Measurements from ENCODE around the gene IRGQ. TPM values are rescaled to one million over a fixed set of nuclear protein-coding genes. Genes with fewer than 3 reads are reported as not detected.
"Not testable (repeated sequence)": the region's sequence is repeated elsewhere in the genome, so short reads cannot be mapped to it uniquely, and the experiment has no call there.

The IRGQ gene
- total RNA-seq, 6 donors from 2014 or later, result 17.2 to 25.1 (median 23.2) TPM

DNA sequence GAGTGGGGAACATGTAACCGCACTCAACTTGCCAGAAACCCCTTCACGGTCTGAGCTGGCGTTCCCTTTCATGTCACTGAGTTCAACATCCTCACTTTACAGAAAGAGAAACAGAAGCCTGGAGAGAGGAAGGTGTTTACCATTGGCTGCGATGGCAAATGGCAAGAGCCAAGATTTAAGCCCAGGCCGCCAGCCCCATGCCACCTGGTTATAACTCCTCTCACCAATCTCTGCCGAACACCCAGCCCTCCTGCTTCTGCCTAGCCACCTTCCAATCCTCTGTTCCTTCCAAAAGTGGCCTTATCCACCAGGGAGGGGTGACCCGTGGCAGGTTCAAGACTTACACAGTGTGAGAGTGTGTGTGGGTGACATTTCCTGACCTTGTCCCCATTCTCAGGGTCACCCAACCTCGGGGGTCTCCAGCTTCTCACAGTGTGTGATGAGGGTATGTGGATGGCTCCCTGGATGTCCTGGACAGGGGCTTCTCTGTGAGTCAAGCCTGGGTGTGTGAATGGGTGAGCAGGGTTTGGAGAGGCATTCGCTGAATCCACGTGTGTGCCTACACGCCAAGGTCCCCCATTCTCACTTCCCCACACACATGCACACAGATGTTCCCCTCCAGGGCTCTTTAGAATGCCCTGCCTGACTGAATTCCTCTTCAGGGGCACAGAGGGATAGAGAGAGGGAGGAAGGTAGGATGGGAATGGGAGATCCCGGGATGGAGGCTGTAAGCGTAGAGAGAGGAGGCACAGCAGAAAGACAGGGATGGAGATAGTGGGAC lies 42.5 kb upstream of the IRGQ start:
- H3K9me3 ChIP-seq, result no peaks in the 10 kb centered on the region
- H3K36me3 ChIP-seq, result no peaks in the 10 kb centered on the region
- DNase-seq (no peak), ATAC-seq (ENCODE audit: low FRiP score in 2 of 2) (no peak)
- no peak overlapping the region for H3K27ac ChIP-seq
- H3K4me3 ChIP-seq, result no peak overlapping the region
- H3K4me1 ChIP-seq, result peaks cover 7 to 17% (median 9%) of the 10 kb centered on the region in 4 donors
- H3K27me3 ChIP-seq, result peaks cover 0 to 12% (median 5%) of the 10 kb centered on the region in 4 donors
- TF ChIP-seq POLR2A (IDR thresholded peaks at IDR 0.05) (no peak), POLR2AphosphoS5 (IDR thresholded peaks at IDR 0.05) (no peak), EP300 (IDR thresholded peaks at IDR 0.05) (no peak)
- TF ChIP-seq, protein P1, sequence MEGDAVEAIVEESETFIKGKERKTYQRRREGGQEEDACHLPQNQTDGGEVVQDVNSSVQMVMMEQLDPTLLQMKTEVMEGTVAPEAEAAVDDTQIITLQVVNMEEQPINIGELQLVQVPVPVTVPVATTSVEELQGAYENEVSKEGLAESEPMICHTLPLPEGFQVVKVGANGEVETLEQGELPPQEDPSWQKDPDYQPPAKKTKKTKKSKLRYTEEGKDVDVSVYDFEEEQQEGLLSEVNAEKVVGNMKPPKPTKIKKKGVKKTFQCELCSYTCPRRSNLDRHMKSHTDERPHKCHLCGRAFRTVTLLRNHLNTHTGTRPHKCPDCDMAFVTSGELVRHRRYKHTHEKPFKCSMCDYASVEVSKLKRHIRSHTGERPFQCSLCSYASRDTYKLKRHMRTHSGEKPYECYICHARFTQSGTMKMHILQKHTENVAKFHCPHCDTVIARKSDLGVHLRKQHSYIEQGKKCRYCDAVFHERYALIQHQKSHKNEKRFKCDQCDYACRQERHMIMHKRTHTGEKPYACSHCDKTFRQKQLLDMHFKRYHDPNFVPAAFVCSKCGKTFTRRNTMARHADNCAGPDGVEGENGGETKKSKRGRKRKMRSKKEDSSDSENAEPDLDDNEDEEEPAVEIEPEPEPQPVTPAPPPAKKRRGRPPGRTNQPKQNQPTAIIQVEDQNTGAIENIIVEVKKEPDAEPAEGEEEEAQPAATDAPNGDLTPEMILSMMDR (IDR thresholded peaks at IDR 0.05), result no peak
- 76 to 84% methylated on average over 13 of the region's 13 CpGs for WGBS, 2 donors

DNA sequence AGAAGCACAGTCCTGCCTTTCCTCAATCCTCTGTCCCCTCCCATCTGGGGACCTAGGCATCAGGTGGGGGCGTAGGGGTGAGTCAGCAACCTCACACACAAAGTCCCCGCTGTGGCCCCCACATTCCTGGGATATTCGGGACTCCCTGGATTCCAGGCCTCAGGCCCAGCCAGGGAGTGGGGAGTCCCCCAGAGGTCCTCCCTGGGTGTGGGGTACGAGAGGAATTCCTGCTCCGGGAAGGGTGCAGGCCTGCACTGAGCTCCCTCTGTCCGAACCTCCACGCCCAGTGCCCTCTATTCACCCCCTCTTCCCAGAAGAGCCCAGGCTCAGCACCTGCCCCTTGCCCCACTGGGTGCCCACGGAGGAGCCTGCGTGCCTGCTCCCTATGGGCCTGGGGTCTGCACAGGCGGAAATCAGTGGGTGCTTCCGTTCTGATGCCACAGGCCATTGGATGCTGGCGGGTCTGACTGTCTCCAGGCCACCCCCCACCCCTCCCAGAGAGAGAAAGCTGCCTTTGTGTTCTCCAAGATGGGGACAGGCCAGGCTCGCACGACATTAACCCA lies 40.3 kb upstream of the IRGQ start:
- peaks cover 0 to 12% (median 5%) of the 10 kb centered on the region in 4 donors for H3K27me3 ChIP-seq
- TF ChIP-seq POLR2AphosphoS5 (IDR thresholded peaks at IDR 0.05) (no peak), EP300 (IDR thresholded peaks at IDR 0.05) (no peak), POLR2A (IDR thresholded peaks at IDR 0.05) (no peak)
- TF ChIP-seq, protein P1 (IDR thresholded peaks at IDR 0.05), result no peak
- DNase-seq (peak in 1 of 2 donors; percentile 40), ATAC-seq (ENCODE audit: low FRiP score in 2 of 2) (no peak)
- H3K36me3 ChIP-seq, result no peaks in the 10 kb centered on the region
- H3K9me3 ChIP-seq, result no peaks in the 10 kb centered on the region
- no peak overlapping the region for H3K4me3 ChIP-seq
- peaks cover 7 to 17% (median 9%) of the 10 kb centered on the region in 4 donors for H3K4me1 ChIP-seq
- WGBS, 2 donors, result 81 to 85% methylated on average over 6 to 14 of the region's 14 CpGs
- H3K27ac ChIP-seq, result no peak overlapping the region

DNA sequence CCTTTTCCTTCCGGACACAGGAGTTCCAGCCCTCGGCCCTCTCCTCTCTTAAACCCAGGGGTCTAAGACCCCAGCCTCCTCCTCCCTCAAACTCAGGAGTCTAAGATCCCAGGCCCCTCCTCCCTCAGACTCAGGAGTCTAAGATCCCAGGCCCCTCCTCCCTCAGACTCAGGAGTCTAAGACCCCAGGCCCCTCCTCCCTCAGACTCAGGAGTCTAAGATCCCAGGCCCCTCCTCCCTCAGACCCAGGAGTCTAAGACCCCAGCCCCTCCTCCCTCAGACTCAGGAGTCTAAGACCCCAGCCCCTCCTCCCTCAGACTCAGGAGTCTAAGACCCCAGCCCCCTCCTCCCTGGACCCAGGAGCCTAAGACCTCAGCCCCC lies 39.6 kb upstream of the IRGQ start:
- Histone ChIP-seq H3K4me1 (peaks cover 7 to 15% (median 8%) of the 10 kb centered on the region in 4 donors), H3K27me3 (peaks cover 0 to 11% (median 5%) of the 10 kb centered on the region in 4 donors)
- DNase-seq; H3K27ac ChIP-seq; H3K4me3 ChIP-seq; H3K9me3 ChIP-seq; H3K36me3 ChIP-seq; ATAC-seq (ENCODE audit: low FRiP score in 2 of 2): not testable (repeated sequence)
- WGBS, 2 donors, result 58 to 72% methylated on average over 2 of the region's 2 CpGs

DNA sequence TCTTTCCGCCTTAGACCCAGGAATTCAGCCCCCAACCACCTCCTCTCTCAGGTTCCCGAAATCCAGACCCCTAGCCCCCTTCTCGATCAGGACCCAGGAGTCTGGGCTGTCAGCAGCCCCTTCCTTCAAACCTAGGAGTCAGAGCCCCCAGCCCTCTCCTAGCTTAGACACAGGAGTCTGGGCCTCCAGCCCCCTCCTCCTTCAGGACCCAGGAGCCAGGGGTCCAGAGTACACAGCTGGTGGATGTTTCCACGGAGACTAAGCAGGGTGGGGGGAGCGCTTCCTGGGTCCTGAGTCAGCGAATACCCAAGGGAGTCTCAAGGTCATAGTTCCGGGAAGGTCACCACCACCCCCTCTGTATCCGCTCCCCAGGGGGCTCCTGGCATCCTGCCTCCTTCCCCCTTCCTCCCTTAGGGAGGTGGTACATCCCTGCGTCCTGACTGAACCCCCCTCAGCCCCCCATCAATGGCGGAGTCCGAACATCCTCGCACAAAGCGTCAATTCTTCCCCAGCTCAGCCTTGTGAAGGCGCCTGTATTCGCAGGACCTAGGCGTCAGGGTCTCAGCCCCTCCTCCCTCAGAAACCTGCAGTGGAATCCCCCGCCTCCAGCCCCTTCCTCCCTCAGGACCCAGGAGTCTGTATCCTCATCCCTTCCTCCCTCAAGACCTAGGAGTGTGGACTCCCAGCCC lies 39.1 kb upstream of the IRGQ start:
- Histone ChIP-seq H3K4me1 (peaks cover 2 to 9% (median 2%) of the 10 kb centered on the region in 4 donors), H3K27ac (no peak overlapping the region), H3K9me3 (no peaks in the 10 kb centered on the region), H3K27me3 (peaks cover 0 to 6% (median 3%) of the 10 kb centered on the region in 4 donors), H3K36me3 (no peaks in the 10 kb centered on the region), H3K4me3 (no peak overlapping the region)
- no peak for ATAC-seq (ENCODE audit: low FRiP score in 2 of 2)
- no peak for TF ChIP-seq POLR2A (IDR thresholded peaks at IDR 0.05)
- no peak for TF ChIP-seq POLR2AphosphoS5 (IDR thresholded peaks at IDR 0.05)
- no peak for TF ChIP-seq EP300 (IDR thresholded peaks at IDR 0.05)
- TF ChIP-seq, protein P1 (IDR thresholded peaks at IDR 0.05), result no peak
- WGBS, 2 donors, result 34 to 55% methylated on average over 10 to 17 of the region's 17 CpGs
- no peak for DNase-seq

DNA sequence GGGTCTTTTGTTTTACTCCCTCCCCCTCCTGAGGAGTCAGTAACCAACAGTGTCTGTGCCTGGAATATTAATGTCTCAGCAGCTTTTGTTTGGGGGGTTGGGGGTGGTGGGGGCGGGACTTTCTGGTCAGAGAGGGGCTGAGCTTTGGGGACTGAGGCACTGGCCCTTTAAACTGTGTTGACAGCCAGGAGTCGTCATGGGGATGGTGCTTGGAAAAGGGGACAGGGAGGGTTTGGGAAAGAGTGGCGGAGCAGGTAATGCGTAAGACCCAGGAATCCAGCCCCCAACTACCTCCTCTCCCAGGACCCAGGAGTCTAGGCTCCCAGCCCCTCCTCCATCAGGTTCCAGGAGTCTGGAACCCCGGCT lies 38.6 kb upstream of the IRGQ start:
- Histone ChIP-seq H3K4me1 (peaks cover 0 to 7% (median 0%) of the 10 kb centered on the region in 4 donors), H3K27me3 (peaks cover 0 to 6% (median 2%) of the 10 kb centered on the region in 4 donors), H3K9me3 (no peaks in the 10 kb centered on the region), H3K4me3 (no peak overlapping the region), H3K27ac (no peak overlapping the region), H3K36me3 (no peaks in the 10 kb centered on the region)
- ATAC-seq (ENCODE audit: low FRiP score in 2 of 2), result no peak
- no peak for TF ChIP-seq POLR2A (IDR thresholded peaks at IDR 0.05)
- TF ChIP-seq, protein P1 (IDR thresholded peaks at IDR 0.05), result no peak
- TF ChIP-seq POLR2AphosphoS5 (IDR thresholded peaks at IDR 0.05), result no peak
- no peak for TF ChIP-seq EP300 (IDR thresholded peaks at IDR 0.05)
- WGBS, 2 donors, result 53 to 55% methylated on average over 3 to 5 of the region's 5 CpGs
- DNase-seq, result no peak
